GM12891 (cell line): ENCODE data around the gene ANKRD34C.

Experiments used
- PAX5 ChIP-seq: IDR thresholded peaks from 2 replicates; pipeline ENCODE4 v1.6.1; 2011; ENCODE audit warnings: low read length, moderate library complexity, mild to moderate bottlenecking; ENCODE audit not compliant: insufficient read depth, severe bottlenecking
- POLR2A ChIP-seq: IDR thresholded peaks from 2 replicates; pipeline ENCODE4 v1.6.1; 2011; ENCODE audit warnings: low read depth, low read length, control low read depth
- POLR2AphosphoS5 ChIP-seq: IDR thresholded peaks from 2 replicates; pipeline ENCODE4 v1.6.1; 2011; ENCODE audit warnings: low read depth, low read length, control low read depth
- POU2F2 ChIP-seq: IDR thresholded peaks from 2 replicates; pipeline ENCODE4 v1.6.1; 2011; ENCODE audit warnings: low read depth, mild to moderate bottlenecking, control low read depth, low read length, moderate library complexity
- SPI1 ChIP-seq: IDR thresholded peaks from 2 replicates; pipeline ENCODE4 v1.6.1; 2011; ENCODE audit warnings: low read depth, low read length, control low read depth
- TAF1 ChIP-seq: IDR thresholded peaks from 2 replicates; pipeline ENCODE4 v1.6.1; 2011; ENCODE audit warnings: low read depth, low read length, control low read depth

DNA sequence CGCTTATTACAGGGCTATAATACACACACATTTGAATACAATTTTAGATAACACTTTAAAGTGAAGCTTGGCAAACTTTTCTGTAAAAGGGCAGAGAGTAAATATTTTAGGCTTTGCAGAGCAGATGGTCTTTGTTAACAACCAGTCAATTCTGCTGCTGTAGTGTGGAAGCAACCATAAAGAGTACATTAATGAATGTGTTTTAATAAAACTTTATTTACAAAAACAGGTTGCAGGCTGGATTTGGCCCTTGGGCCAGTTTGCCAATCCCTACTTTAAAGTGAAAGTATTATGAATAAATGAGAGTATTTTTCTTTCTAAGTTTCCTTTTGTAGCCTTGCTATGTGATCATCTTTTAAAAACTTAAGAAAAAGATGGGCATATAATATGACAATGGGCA lies 20.7 kb upstream of the ANKRD34C start:
- TF ChIP-seq POLR2A (no peak), POLR2AphosphoS5 (no peak), SPI1 (no peak), PAX5 (no peak), TAF1 (no peak), POU2F2 (no peak)
